HepG2 (cell line): Measurements from ENCODE around the gene SMAP1. TPM values are rescaled to one million over a fixed set of nuclear protein-coding genes. Genes with fewer than 3 reads are reported as not detected.
A peak's percentile ranks its signal among the peaks of the same experiment; 100 is the strongest.

ENCODE experiments used
- AGO2 ChIP-seq: fragments of 200-400 bp; formaldehyde crosslinking; optimal IDR thresholded peaks from 2 replicates; pipeline ENCODE3; 2017; ENCODE audit warnings: mild to moderate bottlenecking, low read depth, low read length, moderate library complexity
- CREB1 ChIP-seq, 2 experiments: fragments of 450-650 bp in 1 of 2; IDR thresholded peaks; 2 replicates each; pipeline ENCODE4 v1.6.1; 2016 to 2017; ENCODE audit warnings: control low read depth in 1 of 2, mild to moderate bottlenecking in 1 of 2, missing compliant biosample characterization in 1 of 2, missing genetic modification characterization in 1 of 2
- ESRRA ChIP-seq: sonication (generic); formaldehyde crosslinking; IDR thresholded peaks from 2 replicates; pipeline ENCODE4 v1.5.1; 2020; ENCODE audit warnings: mild to moderate bottlenecking, low read depth, missing genetic modification reagents
- GLI4 ChIP-seq: sonication (generic); formaldehyde crosslinking; IDR thresholded peaks from 2 replicates; pipeline ENCODE4 v1.5.1; 2020; ENCODE audit warnings: missing genetic modification reagents, mild to moderate bottlenecking, moderate library complexity, borderline replicate concordance
- HOXA7 ChIP-seq: sonication (generic); formaldehyde crosslinking; IDR thresholded peaks from 2 replicates; pipeline ENCODE4 v1.8.1; 2022; ENCODE audit warnings: mild to moderate bottlenecking, missing genetic modification reagents, moderate library complexity
- IRX3 ChIP-seq: sonication (generic); formaldehyde crosslinking; IDR thresholded peaks from 2 replicates; pipeline ENCODE4 v1.8.1; 2023; ENCODE audit warnings: mild to moderate bottlenecking, low read depth, missing genetic modification reagents, borderline replicate concordance
- JUNB ChIP-seq: sonication (generic); formaldehyde crosslinking; IDR thresholded peaks from 2 replicates; pipeline ENCODE4 v1.8.0; 2022; ENCODE audit warnings: missing genetic modification reagents, mild to moderate bottlenecking, borderline replicate concordance
- MBNL3 ChIP-seq: fragments of 250-450 bp; sonication (Bioruptor Pico); conservative IDR thresholded peaks from 2 replicates; pipeline ENCODE4 v1.8.0; 2022; ENCODE audit warnings: mild to moderate bottlenecking, inconsistent platforms
- MEIS1 ChIP-seq: sonication (generic); formaldehyde crosslinking; IDR thresholded peaks from 2 replicates; pipeline ENCODE4 v1.9.0; 2021; ENCODE audit warnings: mild to moderate bottlenecking, missing genetic modification reagents, moderate library complexity, borderline replicate concordance
- RXRA ChIP-seq: sonication (generic); formaldehyde crosslinking; IDR thresholded peaks from 2 replicates; pipeline ENCODE4 v1.5.1; 2020; ENCODE audit warnings: missing genetic modification reagents
- SIX4 ChIP-seq: sonication (generic); formaldehyde crosslinking; IDR thresholded peaks from 2 replicates; pipeline ENCODE4 v1.4.0; 2020; ENCODE audit warnings: missing genetic modification reagents
- SMARCE1 ChIP-seq: fragments of 450-650 bp; IDR thresholded peaks from 2 replicates; pipeline ENCODE4 v1.6.1; 2017; ENCODE audit warnings: borderline replicate concordance
- SNRNP70 ChIP-seq: fragments of 200-400 bp; formaldehyde crosslinking; IDR thresholded peaks from 2 replicates; pipeline ENCODE4 v1.6.1; 2017; ENCODE audit warnings: mild to moderate bottlenecking, low read depth, low read length, moderate library complexity
- SRY ChIP-seq: sonication (generic); formaldehyde crosslinking; IDR thresholded peaks from 2 replicates; pipeline ENCODE4 v1.8.0; 2022; ENCODE audit warnings: mild to moderate bottlenecking, missing genetic modification reagents
- SSRP1 ChIP-seq: IDR thresholded peaks from 2 replicates; pipeline ENCODE4 v1.6.1; 2016; ENCODE audit warnings: control low read depth
- TGIF2 ChIP-seq: IDR thresholded peaks from 2 replicates; pipeline ENCODE4 v1.6.1; 2016; ENCODE audit warnings: control low read depth, missing compliant biosample characterization
- ZNF331 ChIP-seq: sonication (generic); formaldehyde crosslinking; IDR thresholded peaks from 2 replicates; pipeline ENCODE4 v1.4.0; 2020; ENCODE audit warnings: missing genetic modification reagents
- ZNF33B ChIP-seq: sonication (generic); formaldehyde crosslinking; IDR thresholded peaks from 2 replicates; pipeline ENCODE4 v1.5.1; 2020; ENCODE audit warnings: mild to moderate bottlenecking, missing genetic modification reagents
- ZNF354B ChIP-seq: sonication (generic); formaldehyde crosslinking; IDR thresholded peaks from 2 replicates; pipeline ENCODE4 v1.8.0; 2022; ENCODE audit warnings: mild to moderate bottlenecking, missing genetic modification reagents
- ZNF766 ChIP-seq: sonication (generic); formaldehyde crosslinking; IDR thresholded peaks from 2 replicates; pipeline ENCODE4 v1.5.0; 2020; ENCODE audit warnings: missing genetic modification reagents, borderline replicate concordance
- ZNF891 ChIP-seq: sonication (generic); formaldehyde crosslinking; IDR thresholded peaks from 2 replicates; pipeline ENCODE4 v1.5.0; 2020; ENCODE audit warnings: mild to moderate bottlenecking, missing genetic modification reagents
- polyA plus RNA-seq, 8 experiments: library from polyadenylated mRNA; depleted of rRNA in 3 of 8; stranded (reverse) in 7 of 8; unstranded in 1 of 8; fragments of >200 nt; fragmentation: Illumina TruSeq in 4 of 8; extraction: Trizol in 4 of 8; gene quantifications; 2 replicates each; pipeline versions ENCODE4 v1.2.1 to v1.2.3, GENCODE V29; 2011 to 2016; ENCODE audit warnings: low read depth in 4 of 8, missing spikeins in 1 of 8, mixed read lengths in 1 of 8; ENCODE audit not compliant: insufficient read depth in 1 of 8
- total RNA-seq, 5 experiments: library from RNA; depleted of rRNA; stranded (reverse); fragments of >200 nt; fragmentation: Illumina TruSeq; extraction: Trizol; gene quantifications; 2 replicates each; pipeline ENCODE4 v1.2.3, GENCODE V29; 2016; ENCODE audit warnings: low read depth in 1 of 5
- TF ChIP-seq, protein P1 (sequence below): sonication (generic); formaldehyde crosslinking; IDR thresholded peaks from 2 replicates; pipeline ENCODE4 v1.4.0; 2020; ENCODE audit warnings: missing genetic modification reagents, borderline replicate concordance
- TF ChIP-seq, protein P2 (sequence below): sonication (generic); formaldehyde crosslinking; IDR thresholded peaks from 2 replicates; pipeline ENCODE4 v1.5.0; 2020; ENCODE audit warnings: missing genetic modification reagents
- TF ChIP-seq, protein P3 (sequence below): sonication (generic); formaldehyde crosslinking; IDR thresholded peaks from 2 replicates; pipeline ENCODE4 v1.4.0; 2020; ENCODE audit warnings: mild to moderate bottlenecking, missing genetic modification reagents

SMAP1 gene
- total and polyA plus RNA-seq, 2 of the 13 experiments (the other 11 are each of a cell fraction or from before 2014, with no cell fraction given), result 13.4 to 17.8 TPM

DNA sequence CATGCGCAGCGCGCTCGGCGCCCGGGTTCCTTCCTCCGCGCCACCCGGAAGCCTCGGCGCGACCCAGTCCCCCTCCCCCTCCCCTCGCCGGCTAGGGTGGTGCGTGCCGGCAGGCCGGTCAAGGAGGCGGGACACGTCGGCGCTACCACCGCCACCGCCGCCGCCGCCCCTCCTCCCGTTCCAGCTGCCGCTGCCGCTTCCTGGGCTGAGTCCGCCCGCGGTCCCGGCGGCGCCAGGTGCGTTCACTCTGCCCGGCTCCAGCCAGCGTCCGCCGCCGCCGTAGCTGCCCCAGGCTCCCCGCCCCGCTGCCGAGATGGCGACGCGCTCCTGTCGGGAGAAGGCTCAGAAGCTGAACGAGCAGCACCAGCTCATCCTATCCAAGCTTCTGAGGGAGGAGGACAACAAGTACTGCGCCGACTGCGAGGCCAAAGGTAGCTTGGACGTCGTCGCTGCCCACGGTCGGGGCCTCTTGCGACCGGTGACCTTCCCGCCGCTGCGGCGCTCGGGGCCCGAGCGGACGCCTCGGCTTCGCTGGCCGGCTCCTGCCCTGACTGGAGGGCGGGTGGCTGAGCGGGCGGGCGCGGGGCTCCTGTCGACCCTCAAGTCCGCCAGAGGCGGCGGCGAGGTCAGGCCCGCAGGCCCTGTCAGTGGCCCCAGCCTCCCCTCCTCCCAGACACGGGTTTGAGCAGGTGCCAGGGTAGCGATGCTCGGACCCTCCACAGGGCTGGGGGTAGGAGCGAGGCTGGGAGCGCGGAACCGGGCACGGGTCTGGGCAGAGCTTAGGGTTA, at the start of gene SMAP1 (continued):
- TF ChIP-seq ZNF766 (CRISPR knock-in tag), result peak; percentile 55; the same call in 1 of the 2 replicates
- no peak for TF ChIP-seq TGIF2 (CRISPR knock-in tag)
- no peak for TF ChIP-seq ZNF891 (CRISPR knock-in tag)
- TF ChIP-seq GLI4 (CRISPR knock-in tag), result peak; percentile 80; the same call in 1 of the 2 replicates
- TF ChIP-seq, protein P1, sequence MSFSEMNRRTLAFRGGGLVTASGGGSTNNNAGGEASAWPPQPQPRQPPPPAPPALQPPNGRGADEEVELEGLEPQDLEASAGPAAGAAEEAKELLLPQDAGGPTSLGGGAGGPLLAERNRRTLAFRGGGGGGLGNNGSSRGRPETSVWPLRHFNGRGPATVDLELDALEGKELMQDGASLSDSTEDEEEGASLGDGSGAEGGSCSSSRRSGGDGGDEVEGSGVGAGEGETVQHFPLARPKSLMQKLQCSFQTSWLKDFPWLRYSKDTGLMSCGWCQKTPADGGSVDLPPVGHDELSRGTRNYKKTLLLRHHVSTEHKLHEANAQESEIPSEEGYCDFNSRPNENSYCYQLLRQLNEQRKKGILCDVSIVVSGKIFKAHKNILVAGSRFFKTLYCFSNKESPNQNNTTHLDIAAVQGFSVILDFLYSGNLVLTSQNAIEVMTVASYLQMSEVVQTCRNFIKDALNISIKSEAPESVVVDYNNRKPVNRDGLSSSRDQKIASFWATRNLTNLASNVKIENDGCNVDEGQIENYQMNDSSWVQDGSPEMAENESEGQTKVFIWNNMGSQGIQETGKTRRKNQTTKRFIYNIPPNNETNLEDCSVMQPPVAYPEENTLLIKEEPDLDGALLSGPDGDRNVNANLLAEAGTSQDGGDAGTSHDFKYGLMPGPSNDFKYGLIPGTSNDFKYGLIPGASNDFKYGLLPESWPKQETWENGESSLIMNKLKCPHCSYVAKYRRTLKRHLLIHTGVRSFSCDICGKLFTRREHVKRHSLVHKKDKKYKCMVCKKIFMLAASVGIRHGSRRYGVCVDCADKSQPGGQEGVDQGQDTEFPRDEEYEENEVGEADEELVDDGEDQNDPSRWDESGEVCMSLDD (CRISPR knock-in tag), result no peak
- TF ChIP-seq AGO2, result peak; percentile 52
- TF ChIP-seq MBNL3 (CRISPR knock-in tag), result no peak
- TF ChIP-seq HOXA7, result no peak
- TF ChIP-seq SSRP1 (CRISPR knock-in tag), result no peak
- no peak for TF ChIP-seq CREB1 (IDR thresholded peaks at IDR 0.05)
- TF ChIP-seq CREB1 (CRISPR knock-in tag; IDR thresholded peaks at IDR 0.05), result no peak
- no peak for TF ChIP-seq SNRNP70
- TF ChIP-seq JUNB, result no peak
- no peak for TF ChIP-seq SMARCE1
- TF ChIP-seq RXRA (CRISPR knock-in tag), result 0 out of 2 replicates have a peak, but pooled peaks have one; percentile 15
- peak; percentile 32; the same call in 1 of the 2 replicates for TF ChIP-seq MEIS1
- TF ChIP-seq ESRRA (CRISPR knock-in tag), result peak; percentile 82
- 0 out of 2 replicates have a peak, but pooled peaks have one; percentile 9 for TF ChIP-seq SIX4 (CRISPR knock-in tag)
- no peak for TF ChIP-seq ZNF354B (CRISPR knock-in tag)
- 0 out of 2 replicates have a peak, but pooled peaks have one; percentile 78 for TF ChIP-seq IRX3 (CRISPR knock-in tag)
- peak; percentile 33; the same call in 1 of the 2 replicates for TF ChIP-seq ZNF331
- TF ChIP-seq ZNF33B, result no peak
- 0 out of 2 replicates have a peak, but pooled peaks have one; percentile 55 for TF ChIP-seq SRY (CRISPR knock-in tag)
- TF ChIP-seq, protein P2, sequence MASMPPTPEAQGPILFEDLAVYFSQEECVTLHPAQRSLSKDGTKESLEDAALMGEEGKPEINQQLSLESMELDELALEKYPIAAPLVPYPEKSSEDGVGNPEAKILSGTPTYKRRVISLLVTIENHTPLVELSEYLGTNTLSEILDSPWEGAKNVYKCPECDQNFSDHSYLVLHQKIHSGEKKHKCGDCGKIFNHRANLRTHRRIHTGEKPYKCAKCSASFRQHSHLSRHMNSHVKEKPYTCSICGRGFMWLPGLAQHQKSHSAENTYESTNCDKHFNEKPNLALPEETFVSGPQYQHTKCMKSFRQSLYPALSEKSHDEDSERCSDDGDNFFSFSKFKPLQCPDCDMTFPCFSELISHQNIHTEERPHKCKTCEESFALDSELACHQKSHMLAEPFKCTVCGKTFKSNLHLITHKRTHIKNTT (CRISPR knock-in tag), result no peak
- TF ChIP-seq, protein P3, sequence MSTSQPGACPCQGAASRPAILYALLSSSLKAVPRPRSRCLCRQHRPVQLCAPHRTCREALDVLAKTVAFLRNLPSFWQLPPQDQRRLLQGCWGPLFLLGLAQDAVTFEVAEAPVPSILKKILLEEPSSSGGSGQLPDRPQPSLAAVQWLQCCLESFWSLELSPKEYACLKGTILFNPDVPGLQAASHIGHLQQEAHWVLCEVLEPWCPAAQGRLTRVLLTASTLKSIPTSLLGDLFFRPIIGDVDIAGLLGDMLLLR (CRISPR knock-in tag), result peak; percentile 92
